ENCODE results near the gene ARMC3.
A peak's percentile ranks its signal among the peaks of the same experiment; 100 is the strongest.
"Not testable (repeated sequence)": the region's sequence is repeated elsewhere in the genome, so short reads cannot be mapped to it uniquely, and the experiment has no call there.

Gene ARMC3

GRCh38 chr10:23051855-23052331 is 124.0 kb downstream of the ARMC3 start:
- no peak for DNase-seq (ENCODE audit: low read depth)

GRCh38 chr10:23053036-23053435 is 125.2 kb downstream of the ARMC3 start:
- no peak for DNase-seq (ENCODE audit: low read depth)

GRCh38 chr10:23055424-23056185 is 127.8 kb downstream of the ARMC3 start:
- no peak for DNase-seq (ENCODE audit: low read depth)

GRCh38 chr10:23056186-23056579 is 128.3 kb downstream of the ARMC3 start:
- DNase-seq (ENCODE audit: low read depth), result no peak

GRCh38 chr10:23058366-23058765 is 130.5 kb downstream of the ARMC3 start:
- no peak for DNase-seq (ENCODE audit: low read depth)

GRCh38 chr10:23060918-23061317 is 133.1 kb downstream of the ARMC3 start:
- no peak for DNase-seq (ENCODE audit: low read depth)

- no peak for DNase-seq (ENCODE audit: low read depth)
These were observed 135.5 kb downstream of the ARMC3 start for GRCh38 chr10:23063045-23063972.

- no peak for DNase-seq (ENCODE audit: low read depth)
These were observed 136.3 kb downstream of the ARMC3 start for GRCh38 chr10:23063973-23064812.

- DNase-seq (ENCODE audit: low read depth), result not testable (repeated sequence)
These were observed 136.9 kb downstream of the ARMC3 start for GRCh38 chr10:23064813-23065114.

GRCh38 chr10:23065181-23065948 is 137.5 kb downstream of the ARMC3 start:
- DNase-seq (ENCODE audit: low read depth), result peak; percentile 68

- DNase-seq (ENCODE audit: low read depth), result no peak
These were observed 139.5 kb downstream of the ARMC3 start for GRCh38 chr10:23067337-23067736.

- DNase-seq (ENCODE audit: low read depth), result peak; percentile 33
These were observed 140.3 kb downstream of the ARMC3 start for GRCh38 chr10:23067939-23068775.

GRCh38 chr10:23069019-23069815 is 141.4 kb downstream of the ARMC3 start:
- DNase-seq (ENCODE audit: low read depth), result no peak

- DNase-seq (ENCODE audit: low read depth), result not testable (repeated sequence)
These were observed 142.4 kb downstream of the ARMC3 start for GRCh38 chr10:23070092-23070912.

- DNase-seq (ENCODE audit: low read depth), result no peak
These were observed 143.0 kb downstream of the ARMC3 start for GRCh38 chr10:23070913-23071218.

GRCh38 chr10:23072593-23072992 is 144.7 kb downstream of the ARMC3 start:
- DNase-seq (ENCODE audit: low read depth), result not testable (repeated sequence)

GRCh38 chr10:23073527-23073926 is 145.7 kb downstream of the ARMC3 start:
- no peak for DNase-seq (ENCODE audit: low read depth)

- no peak for DNase-seq (ENCODE audit: low read depth)
These were observed 147.8 kb downstream of the ARMC3 start for GRCh38 chr10:23075672-23076071.

- DNase-seq (ENCODE audit: low read depth), result no peak
These were observed 150.3 kb downstream of the ARMC3 start for GRCh38 chr10:23078114-23078513.

Data from GM04504 (cell line).